Ishikawa (cell line): ENCODE measurements around the gene IQSEC3.

ENCODE experiments used
- MAX ChIP-seq: IDR thresholded peaks from 2 replicates; pipeline ENCODE4 v1.6.1; 2012
- USF1 ChIP-seq: IDR thresholded peaks from 2 replicates; pipeline ENCODE4 v1.6.1; 2012

- TF ChIP-seq MAX (no peak), USF1 (no peak)
These were observed 145.8 kb downstream of the IQSEC3 start for GRCh38 chr12:212415-212714.
